GM12892 (cell line): ENCODE data around the gene GRHPR. TPM values are rescaled to one million over a fixed set of nuclear protein-coding genes. Genes with fewer than 3 reads are reported as not detected.

Experiments
- DNase-seq: peaks from one replicate; pipeline ENCODE4 v3.0.0; 2011; ENCODE audit not compliant: insufficient read length
- FAIRE-seq: peaks from 2 replicates; lab custom pipeline; 2011; peaks lifted over from hg19 to GRCh38; lab: Jason Lieb, UNC
- POLR2A ChIP-seq: IDR thresholded peaks from 2 replicates; pipeline ENCODE4 v1.6.1; 2011; ENCODE audit warnings: low read depth, low read length, control low read depth
- POLR2AphosphoS5 ChIP-seq: IDR thresholded peaks from 2 replicates; pipeline ENCODE4 v1.6.1; 2011; ENCODE audit warnings: low read depth, low read length, control low read depth
- TAF1 ChIP-seq: IDR thresholded peaks from 2 replicates; pipeline ENCODE4 v1.6.1; 2011; ENCODE audit warnings: low read depth, mild to moderate bottlenecking, control low read depth, low read length, borderline replicate concordance
- polyA plus RNA-seq: library from polyadenylated mRNA; unstranded; fragments of >200 nt; gene quantifications from one replicate; pipeline ENCODE4 v1.2.1, GENCODE V29; 2012; ENCODE audit warnings: missing spikeins, inconsistent platforms; ENCODE audit not compliant: missing spikeins

Gene GRHPR
- 134 TPM for polyA plus RNA-seq

GRCh38 chr9:37422289-37423104, at the start of gene GRHPR:
Gene GRHPR, plus strand, starts transcription at chr9:37422696. Its CDS starts 55 bp downstream, at chr9:37422751.
- DNase-seq (peak; percentile 94), FAIRE-seq (peak; percentile 93)
- TF ChIP-seq TAF1 (peak; percentile 49; the same call in 1 of the 2 replicates), POLR2A (peak; percentile 76), POLR2AphosphoS5 (no peak)

- TF ChIP-seq POLR2A, result no peak
- no peak for TF ChIP-seq TAF1
- no peak for TF ChIP-seq POLR2AphosphoS5
- no peak for DNase-seq
- no peak for FAIRE-seq
Measured at GRCh38 chr9:37372839-37373238, 49.7 kb upstream of the GRHPR start.

GRCh38 chr9:37373621-37374020, 48.9 kb upstream of the GRHPR start:
- DNase-seq (no peak), FAIRE-seq (peak; percentile 38)
- TF ChIP-seq POLR2AphosphoS5 (no peak), POLR2A (no peak), TAF1 (no peak)

GRCh38 chr9:37374892-37375291, 47.6 kb upstream of the GRHPR start:
- peak; percentile 93 for FAIRE-seq
- peak; percentile 49 for DNase-seq

GRCh38 chr9:37377688-37378612, 44.5 kb upstream of the GRHPR start:
- TF ChIP-seq TAF1 (no peak), POLR2A (no peak)
- peak; percentile 94 for FAIRE-seq
- no peak for DNase-seq

More at GRCh38 chr9:37374892-37375291, 47.6 kb upstream of the GRHPR start:
- no peak for TF ChIP-seq TAF1
- TF ChIP-seq POLR2A, result no peak
- no peak for TF ChIP-seq POLR2AphosphoS5

- TF ChIP-seq TAF1 (0 out of 2 replicates have a peak, but pooled peaks have one; percentile 36), POLR2AphosphoS5 (peak; percentile 77), POLR2A (peak; percentile 79)
- peak; percentile 61 for FAIRE-seq
Measured at GRCh38 chr9:37378613-37379004, 43.9 kb upstream of the GRHPR start.

GRCh38 chr9:37379835-37380234, 42.7 kb upstream of the GRHPR start:
- TF ChIP-seq POLR2AphosphoS5, result no peak
- no peak for TF ChIP-seq POLR2A
- no peak for TF ChIP-seq TAF1
- FAIRE-seq (no peak), DNase-seq (no peak)

More at GRCh38 chr9:37378613-37379004, 43.9 kb upstream of the GRHPR start:
- no peak for DNase-seq

- FAIRE-seq, result no peak
- DNase-seq, result no peak
- TF ChIP-seq POLR2A, result no peak
- no peak for TF ChIP-seq TAF1
- TF ChIP-seq POLR2AphosphoS5, result no peak
Measured at GRCh38 chr9:37380570-37380969, 41.9 kb upstream of the GRHPR start.

GRCh38 chr9:37381094-37381741, 41.3 kb upstream of the GRHPR start:
- TF ChIP-seq TAF1 (no peak), POLR2A (no peak), POLR2AphosphoS5 (no peak)
- DNase-seq (no peak), FAIRE-seq (peak; percentile 67)

- FAIRE-seq (peak; percentile 79), DNase-seq (no peak)
- TF ChIP-seq TAF1 (no peak), POLR2A (no peak), POLR2AphosphoS5 (no peak)
Measured at GRCh38 chr9:37382161-37382981, 40.1 kb upstream of the GRHPR start.
